NCI-H146 treated with DMSO at 0.1 percent for 48 hours (cell line): ENCODE data around the gene KIAA1328.
"Not testable (repeated sequence)": the region's sequence is repeated elsewhere in the genome, so short reads cannot be mapped to it uniquely, and the experiment has no call there.

Experiments used
- DNase-seq: peaks from one replicate; lab custom pipeline; 2025; ENCODE audit not compliant: unreplicated experiment; lab: John Stamatoyannopoulos, UW

KIAA1328 gene

GRCh38 chr18:36828630-36829361, at the start of gene KIAA1328, which contains the start of gene TPGS2:
Gene KIAA1328 (plus strand): TSS chr18:36829127. CDS start chr18:36829139, 12 bp downstream.
Gene TPGS2 (minus strand): TSS chr18:36829002. CDS start chr18:36828767, 235 bp downstream.
- DNase-seq: peak; percentile 97

DNA sequence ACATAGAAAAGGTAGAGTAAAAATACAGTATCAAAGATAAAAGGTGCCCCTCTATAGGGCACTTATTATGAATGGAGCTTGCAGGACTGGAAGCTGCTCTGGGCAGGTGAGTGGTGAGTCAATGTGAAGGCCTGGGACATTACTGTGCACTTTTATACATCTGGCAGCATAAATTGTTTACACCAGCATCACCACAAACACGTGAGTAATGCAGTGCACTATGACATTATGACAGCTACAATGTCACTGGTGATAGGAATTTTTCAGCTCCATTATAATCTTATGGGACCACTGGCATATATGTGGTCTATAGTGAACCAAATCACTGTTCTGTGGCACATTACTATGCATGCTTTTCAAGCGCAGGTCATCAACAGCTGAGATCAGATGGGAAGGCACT, 48.2 kb upstream of the KIAA1328 start:
- DNase-seq: no peak

- DNase-seq: no peak
Observed at GRCh38 chr18:36782710-36783109, 46.2 kb upstream of the KIAA1328 start.

DNA sequence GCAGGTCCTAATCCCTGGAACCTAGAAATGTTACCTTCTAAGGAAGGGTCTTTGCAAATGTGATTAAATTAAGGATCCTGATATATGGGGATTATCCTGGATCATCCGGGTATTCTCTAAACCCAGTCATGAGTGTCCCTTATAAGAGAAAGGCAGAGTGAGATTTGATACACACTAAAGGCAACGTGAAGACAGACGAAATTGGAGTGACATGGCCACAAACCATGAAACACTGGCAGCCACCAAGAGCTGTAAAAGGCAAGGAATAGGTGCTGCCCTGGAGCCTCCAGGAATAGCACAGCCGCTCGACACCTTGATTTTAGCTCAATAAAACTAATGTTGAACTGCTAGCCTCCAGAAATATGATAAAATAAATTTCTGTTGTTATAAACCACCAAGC, 45.1 kb upstream of the KIAA1328 start:
- no peak for DNase-seq

DNA sequence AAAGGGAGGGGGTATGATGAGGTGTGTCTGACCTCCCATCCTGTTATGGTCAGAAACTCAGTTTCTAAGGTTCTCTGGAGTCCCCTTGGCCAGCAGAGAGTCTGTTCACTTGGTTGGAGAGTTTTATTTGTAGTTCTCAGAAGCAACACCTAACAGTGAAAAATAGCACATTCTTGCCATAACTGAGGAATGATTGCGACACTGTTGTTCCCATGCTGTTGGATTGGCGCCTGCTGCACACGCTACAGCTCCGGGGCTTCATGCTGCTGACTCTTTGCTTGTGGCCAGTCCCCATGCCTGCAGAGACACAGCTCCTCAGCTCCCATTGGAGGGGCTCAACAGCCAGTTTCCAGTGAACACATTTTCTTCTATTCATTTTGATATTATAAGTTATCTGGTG, 42.2 kb upstream of the KIAA1328 start:
- no peak for DNase-seq

- no peak for DNase-seq
Observed at GRCh38 chr18:36792634-36793283, 36.2 kb upstream of the KIAA1328 start.

- DNase-seq: no peak
Observed at GRCh38 chr18:36798738-36799473, 30.0 kb upstream of the KIAA1328 start.

DNA sequence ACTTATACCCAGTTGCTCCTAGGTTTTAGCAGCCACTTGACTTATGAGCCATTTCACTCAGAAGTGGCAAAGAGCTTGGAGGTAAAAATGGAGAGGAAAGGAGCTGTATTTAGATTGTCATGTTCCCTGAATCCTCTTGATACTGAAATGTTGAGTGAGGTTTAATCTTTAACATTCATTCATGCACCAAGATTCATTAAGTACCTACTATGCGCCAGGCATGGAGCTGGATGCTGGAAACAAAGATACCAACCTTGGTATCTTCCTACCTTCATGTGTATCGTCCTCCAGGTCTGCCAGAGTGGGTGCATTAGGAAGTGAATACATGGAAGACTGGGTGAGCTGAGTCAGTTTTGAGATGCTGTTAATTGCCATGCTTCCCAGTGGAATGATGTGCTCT, 23.8 kb upstream of the KIAA1328 start:
- DNase-seq: no peak

GRCh38 chr18:36808681-36809080, 20.2 kb upstream of the KIAA1328 start:
- DNase-seq: no peak

DNA sequence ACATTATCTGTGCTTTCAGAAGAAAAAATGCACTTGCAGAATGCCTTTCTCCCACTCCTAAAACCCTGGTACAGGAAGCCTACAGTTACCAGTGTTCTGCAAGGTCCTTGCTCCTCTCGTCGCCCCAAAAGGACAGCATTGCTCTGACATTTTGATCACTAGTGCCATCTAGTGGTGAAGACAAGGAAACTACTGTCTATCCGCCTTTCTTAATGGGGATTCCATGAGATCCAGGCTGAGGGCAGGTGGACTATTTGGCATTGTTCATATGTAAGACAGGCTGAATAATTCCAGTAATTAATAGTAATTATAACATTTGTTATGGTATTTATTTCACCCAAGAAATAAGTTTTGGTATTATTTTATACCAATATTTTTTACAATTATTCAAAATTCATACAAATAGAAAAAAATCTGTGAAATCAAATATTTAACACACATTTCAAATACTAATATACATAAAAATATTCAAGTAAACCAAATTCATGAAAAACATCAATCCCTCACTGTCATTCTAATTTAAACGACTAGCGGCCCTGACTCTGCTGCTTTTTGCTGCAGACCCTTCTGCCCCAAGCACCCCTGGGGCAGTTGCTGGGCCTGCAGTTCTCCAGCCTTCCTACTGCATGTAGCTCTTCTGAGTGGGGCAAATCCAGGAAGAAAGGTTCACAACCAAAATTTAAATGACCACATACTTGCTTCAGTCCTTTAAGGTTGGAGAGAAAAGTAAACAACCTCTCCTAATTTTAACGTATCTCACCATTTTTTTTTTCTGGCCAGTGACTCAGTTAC, 19.1 kb upstream of the KIAA1328 start:
- peak; percentile 88 for DNase-seq

- no peak for DNase-seq
Observed at GRCh38 chr18:36811430-36811829, 17.5 kb upstream of the KIAA1328 start.

DNA sequence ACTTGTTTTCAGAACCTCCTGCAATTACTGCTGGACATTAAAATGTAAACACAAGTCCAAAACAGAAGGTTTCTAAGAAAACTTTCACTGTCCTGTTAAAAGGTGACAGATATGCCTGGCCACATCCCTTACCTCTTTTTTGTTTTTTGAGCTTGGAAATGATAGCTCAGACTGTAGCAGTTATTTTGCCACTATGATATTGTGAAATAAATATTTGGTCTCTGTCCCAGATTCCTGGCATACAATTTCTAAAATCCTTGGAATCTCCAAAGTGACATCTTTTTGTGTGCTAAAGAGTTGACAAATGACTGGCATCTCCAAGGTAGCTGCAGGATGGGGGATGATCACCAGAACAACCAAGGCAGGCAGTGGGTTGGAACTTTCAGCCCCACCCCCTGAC, 17.0 kb upstream of the KIAA1328 start:
- DNase-seq: no peak

DNA sequence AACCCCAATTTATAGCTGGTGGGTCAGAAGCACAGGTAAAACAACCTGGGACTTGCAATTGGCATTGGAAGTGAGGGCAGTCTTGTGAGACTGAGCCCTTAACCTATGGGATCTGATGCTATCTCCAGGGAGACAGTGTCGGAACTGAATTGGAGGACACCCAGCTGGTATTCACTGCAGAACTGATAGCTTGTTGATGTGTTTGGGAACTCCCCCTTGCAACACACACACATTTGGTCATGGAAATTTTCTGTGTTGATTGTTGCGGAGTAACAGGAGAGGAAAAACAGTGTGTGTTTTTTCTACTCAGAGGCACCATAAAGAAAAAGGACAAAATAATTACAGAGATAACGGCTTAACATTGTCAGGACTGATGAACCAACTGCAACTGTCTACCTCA, 16.2 kb upstream of the KIAA1328 start:
- DNase-seq: no peak

DNA sequence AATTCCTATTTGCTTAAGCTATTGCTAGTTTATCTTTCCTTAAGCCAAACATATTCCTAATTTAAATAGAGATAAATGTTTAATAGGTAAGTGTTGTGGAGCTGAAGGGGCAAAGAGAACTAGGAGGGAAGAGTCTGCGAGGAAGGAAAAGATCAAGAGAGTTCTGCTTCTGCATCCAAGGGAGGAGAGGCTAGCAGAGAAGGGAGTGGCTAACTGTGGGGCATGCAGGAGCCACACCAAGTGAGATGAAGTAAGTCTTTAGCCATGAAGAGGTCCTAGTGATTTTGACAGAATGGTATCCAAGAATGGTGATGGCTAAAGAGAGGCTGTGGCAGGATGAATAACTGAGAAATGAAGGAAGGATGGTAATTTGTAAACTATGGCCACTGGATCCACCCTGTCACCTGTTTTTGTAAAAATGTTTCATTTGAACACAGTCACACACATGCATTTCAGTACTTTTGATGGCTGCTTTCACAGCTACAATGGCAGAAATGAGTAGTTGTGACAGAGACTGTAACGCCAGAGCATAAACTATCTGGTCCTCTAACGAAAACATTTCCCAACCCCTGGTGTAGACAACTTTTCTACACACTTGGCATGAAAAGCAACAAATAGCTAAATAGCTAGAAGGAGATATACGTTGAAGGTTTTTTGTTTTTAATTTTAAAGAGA, 15.7 kb upstream of the KIAA1328 start:
- DNase-seq: no peak

GRCh38 chr18:36813824-36814223, 15.1 kb upstream of the KIAA1328 start:
- no peak for DNase-seq

DNA sequence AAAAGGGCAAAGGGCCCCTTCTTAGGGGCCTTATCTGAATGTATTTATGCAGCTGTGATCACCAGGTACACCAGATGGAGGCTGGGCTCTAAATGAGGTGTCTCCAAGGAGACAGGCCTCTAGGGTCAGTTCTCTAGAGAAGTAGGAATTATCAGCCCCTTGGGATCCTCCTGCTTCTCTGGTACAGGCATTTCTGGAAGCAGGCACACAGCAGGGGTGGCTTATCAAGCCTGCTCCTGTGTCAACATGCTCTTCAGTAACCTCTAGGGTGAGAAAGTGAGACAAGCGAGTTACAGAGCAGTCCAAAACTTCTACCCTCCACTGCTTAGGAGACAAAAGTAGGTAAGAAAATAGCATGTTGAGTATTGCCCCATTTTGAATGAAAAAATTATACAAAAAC, 13.9 kb upstream of the KIAA1328 start:
- DNase-seq: no peak

- DNase-seq: not testable (repeated sequence)
Observed at GRCh38 chr18:36816096-36816495, 12.8 kb upstream of the KIAA1328 start.

DNA sequence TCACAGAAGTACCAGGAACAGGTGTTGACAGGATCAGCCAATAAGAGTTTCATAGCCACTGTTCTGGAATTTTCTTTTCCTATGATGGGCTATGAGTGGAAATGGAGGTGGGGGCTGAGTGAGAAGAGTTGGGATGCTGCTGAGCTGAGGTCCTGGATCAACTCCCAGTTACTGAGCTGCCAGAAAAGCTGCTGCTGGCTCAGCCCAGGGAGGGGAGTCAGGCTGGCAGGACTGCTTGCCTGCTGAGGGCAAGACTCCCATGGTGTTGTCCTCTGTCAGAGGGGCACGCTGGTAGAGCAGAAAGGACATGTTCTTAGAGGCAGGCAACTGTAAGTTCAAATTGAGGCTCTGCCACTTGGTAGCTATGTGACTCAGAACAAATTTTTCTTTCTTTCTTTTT, 11.9 kb upstream of the KIAA1328 start:
- DNase-seq: no peak

DNA sequence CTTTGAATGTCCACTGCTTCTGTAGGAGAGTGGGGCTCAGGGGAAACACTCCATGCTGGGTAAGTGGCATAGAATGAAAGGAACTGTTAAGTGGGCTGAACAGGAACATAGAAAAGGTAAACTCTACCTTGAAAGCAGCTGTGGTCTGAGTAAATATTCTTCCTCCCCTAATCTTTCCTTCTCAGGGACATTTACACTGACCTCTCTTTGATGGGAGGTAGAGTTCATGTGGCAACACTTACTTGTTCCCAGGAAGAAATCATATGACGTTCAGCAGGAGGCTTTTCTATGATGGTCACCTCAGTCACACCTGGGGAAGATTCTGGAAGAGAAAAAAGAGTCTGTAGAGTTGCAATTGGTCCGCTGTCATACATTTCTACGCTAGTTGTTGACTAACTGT, 10.3 kb upstream of the KIAA1328 start:
- peak; percentile 42 for DNase-seq

GRCh38 chr18:36819621-36820020, 9.3 kb upstream of the KIAA1328 start:
- DNase-seq: no peak

DNA sequence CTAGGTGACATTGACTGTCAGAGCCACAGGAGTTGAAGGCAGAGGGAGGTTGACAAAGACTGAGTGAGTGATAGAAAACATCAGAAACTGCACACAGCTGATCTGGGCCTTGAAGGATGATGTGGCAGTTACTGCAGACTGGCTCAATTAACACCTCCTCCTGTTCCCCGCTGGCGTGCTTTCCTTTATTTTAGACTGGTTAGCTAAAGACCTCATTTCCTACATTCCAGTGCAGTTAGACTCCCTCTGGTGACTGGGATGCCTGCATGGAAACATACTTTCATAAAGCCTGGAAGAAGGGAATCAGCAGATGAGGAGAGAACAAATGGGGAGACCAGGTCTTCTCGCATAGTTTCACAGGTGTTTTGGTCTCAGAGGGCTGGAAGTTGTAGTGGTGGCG, 7.2 kb upstream of the KIAA1328 start:
- no peak for DNase-seq
